GM12873 (cell line): ENCODE results near the gene TEAD2.

Experiments used
- CTCF ChIP-seq: IDR thresholded peaks from 2 replicates; pipeline ENCODE4 v1.5.1; 2012; ENCODE audit warnings: low read depth, mild to moderate bottlenecking, moderate library complexity, low read length, control low read depth; ENCODE audit not compliant: insufficient read depth; ENCODE audit errors: missing control alignments

The TEAD2 gene

GRCh38 chr19:49382639-49383038 is 20.4 kb upstream of the TEAD2 start:
- TF ChIP-seq CTCF, result no peak

- TF ChIP-seq CTCF, result no peak
Measured at GRCh38 chr19:49380391-49380790, 18.2 kb upstream of the TEAD2 start.

- no peak for TF ChIP-seq CTCF
Measured at GRCh38 chr19:49378512-49378911, 16.3 kb upstream of the TEAD2 start.

DNA sequence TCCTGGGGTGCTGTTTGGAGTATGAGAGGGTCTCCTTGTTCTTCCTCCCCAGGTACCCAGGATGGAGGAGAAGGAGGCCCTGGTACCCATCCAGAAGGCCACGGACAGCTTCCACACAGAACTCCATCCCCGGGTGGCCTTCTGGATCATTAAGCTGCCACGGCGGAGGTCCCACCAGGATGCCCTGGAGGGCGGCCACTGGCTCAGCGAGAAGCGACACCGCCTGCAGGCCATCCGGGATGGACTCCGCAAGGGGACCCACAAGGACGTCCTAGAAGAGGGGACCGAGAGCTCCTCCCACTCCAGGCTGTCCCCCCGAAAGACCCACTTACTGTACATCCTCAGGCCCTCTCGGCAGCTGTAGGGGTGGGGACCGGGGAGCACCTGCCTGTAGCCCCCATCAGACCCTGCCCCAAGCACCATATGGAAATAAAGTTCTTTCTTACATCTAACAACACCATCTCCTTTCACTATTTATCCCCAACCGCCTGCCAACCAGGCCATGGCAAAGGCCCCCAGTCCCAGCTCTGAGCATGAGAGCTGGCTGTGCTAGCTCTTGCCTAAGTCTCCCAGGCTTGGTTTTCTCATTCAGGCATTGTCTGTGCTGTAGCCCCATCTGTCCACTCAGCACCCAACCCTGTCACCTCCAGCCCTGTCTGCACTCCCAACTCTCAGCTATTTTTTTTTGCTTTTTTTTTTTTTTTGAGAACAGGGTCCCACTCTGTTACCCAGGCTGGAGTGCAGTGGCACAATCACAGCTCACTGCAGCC is 12.6 kb upstream of the TEAD2 start:
- TF ChIP-seq CTCF, result no peak

DNA sequence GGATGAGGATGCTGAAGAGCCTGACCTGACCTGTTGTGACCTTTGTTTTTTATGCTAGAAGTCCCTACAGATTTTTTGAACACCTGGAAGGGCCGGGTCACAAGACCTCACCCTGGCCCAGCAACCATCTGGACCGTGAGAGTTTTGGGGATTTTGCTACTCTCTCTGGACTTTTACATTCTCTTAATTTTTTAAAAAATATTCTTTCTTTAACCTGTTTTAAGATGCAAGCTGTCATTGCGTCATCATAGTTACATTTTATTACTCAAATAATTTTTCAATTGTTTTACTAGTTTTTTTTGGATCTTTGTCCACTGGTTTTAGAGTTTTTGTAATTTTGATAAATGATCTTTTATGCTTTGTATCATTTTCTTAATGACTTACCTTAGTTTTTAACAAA is 9.0 kb upstream of the TEAD2 start:
- no peak for TF ChIP-seq CTCF

DNA sequence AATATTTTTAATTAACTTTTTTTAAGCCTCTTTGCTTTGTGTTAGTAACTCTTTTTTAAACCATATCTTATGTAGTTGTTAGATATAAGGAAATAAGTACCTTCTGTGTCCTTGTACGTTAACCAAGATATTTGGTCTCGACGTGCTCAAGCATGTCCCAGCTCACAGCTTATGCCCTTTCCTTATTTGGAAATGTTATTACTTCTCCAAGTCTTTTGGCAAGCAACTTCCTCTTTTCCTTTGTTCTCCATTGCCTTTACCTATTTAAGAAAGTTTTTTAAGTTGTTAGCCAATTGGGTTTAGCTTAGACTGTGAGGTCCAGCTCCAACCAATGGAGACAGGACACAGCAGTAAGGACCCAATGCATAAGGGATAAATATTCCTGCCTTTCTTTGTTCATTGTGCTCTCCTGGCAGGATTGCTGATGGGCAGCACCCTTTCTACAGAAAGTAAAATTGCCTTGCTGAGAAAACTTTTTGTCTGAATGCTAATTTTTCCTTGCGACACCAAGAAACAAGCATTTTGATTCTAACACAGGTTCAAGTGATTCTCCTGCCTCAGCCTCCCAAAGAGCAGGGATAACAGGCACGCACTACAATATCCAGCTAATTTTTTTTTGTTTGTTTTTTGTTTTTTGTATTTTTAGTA is 6.6 kb upstream of the TEAD2 start:
- no peak for TF ChIP-seq CTCF

DNA sequence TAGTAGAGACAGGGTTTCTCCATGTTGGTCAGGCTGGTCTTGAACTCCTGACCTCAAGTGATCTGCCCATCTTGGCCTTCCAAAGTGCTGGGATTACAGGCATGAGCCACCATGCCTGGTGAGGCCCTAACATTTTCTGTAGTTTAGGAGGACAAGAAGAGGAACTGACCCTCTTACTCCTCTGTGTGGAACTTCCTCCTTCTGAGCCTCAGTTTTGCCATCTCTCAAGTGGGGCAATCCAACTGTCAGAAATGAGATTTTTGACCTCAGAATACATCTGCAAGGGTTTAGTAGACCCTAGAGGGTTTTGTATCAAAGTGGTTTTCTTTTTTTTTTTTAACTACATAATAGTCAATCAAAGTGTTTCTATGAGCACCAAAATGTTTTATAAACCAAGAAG is 3.9 kb upstream of the TEAD2 start:
- no peak for TF ChIP-seq CTCF
